ENCODE measurements around the gene SLC31A2. TPM values are rescaled to one million over a fixed set of nuclear protein-coding genes. Genes with fewer than 3 reads are reported as not detected.

The SLC31A2 gene
- total RNA-seq, 2 donors from 2014 or later, result 1.8 to 3.1 TPM

GRCh38 chr9:113178087-113178486 is 27.3 kb downstream of the SLC31A2 start:
- TF ChIP-seq, protein P1, sequence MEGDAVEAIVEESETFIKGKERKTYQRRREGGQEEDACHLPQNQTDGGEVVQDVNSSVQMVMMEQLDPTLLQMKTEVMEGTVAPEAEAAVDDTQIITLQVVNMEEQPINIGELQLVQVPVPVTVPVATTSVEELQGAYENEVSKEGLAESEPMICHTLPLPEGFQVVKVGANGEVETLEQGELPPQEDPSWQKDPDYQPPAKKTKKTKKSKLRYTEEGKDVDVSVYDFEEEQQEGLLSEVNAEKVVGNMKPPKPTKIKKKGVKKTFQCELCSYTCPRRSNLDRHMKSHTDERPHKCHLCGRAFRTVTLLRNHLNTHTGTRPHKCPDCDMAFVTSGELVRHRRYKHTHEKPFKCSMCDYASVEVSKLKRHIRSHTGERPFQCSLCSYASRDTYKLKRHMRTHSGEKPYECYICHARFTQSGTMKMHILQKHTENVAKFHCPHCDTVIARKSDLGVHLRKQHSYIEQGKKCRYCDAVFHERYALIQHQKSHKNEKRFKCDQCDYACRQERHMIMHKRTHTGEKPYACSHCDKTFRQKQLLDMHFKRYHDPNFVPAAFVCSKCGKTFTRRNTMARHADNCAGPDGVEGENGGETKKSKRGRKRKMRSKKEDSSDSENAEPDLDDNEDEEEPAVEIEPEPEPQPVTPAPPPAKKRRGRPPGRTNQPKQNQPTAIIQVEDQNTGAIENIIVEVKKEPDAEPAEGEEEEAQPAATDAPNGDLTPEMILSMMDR (conservative IDR thresholded peaks at IDR 0.05), result no peak
- Mint-ChIP-seq H3K27me3 (ENCODE audit: insufficient read depth) (no peaks in the 10 kb centered on the region), H3K4me1 (no peaks in the 10 kb centered on the region), H3K9me3 (no peaks in the 10 kb centered on the region), H3K4me3 (no peak overlapping the region), H3K36me3 (ENCODE audit: low read depth) (peaks cover 56% of the 10 kb centered on the region), H3K27ac (no peak overlapping the region)
- H3K9me3 ChIP-seq (ENCODE audit: control insufficient read depth, low read length), result no peaks in the 10 kb centered on the region
- H3K9ac ChIP-seq (ENCODE audit: extremely low read depth, low read length, poor library complexity, severe bottlenecking), result no peak overlapping the region
- no peak for DNase-seq
- no peaks in the 10 kb centered on the region for H3K27me3 ChIP-seq (ENCODE audit: control insufficient read depth, insufficient read depth, low read length, poor library complexity, severe bottlenecking)
- no peak overlapping the region for H3K4me3 ChIP-seq (ENCODE audit: low read length)
- H3K4me1 ChIP-seq (ENCODE audit: control insufficient read depth, insufficient read depth, low read length), result no peaks in the 10 kb centered on the region
- no peak overlapping the region for H3K27ac ChIP-seq (ENCODE audit: low read depth, low read length)
- 81% methylated on average over 1 of the region's 1 CpG; no CpG with 5 or more reads in 1 of the 2 experiments for WGBS, 2 experiments (ENCODE audit: insufficient coverage in 1 of 2, insufficient read length in 1 of 2)
- peaks cover 79% of the 10 kb centered on the region for H3K36me3 ChIP-seq (ENCODE audit: control insufficient read depth, insufficient read depth, low read length)

- DNase-seq, result no peak
- Histone ChIP-seq H3K9ac (ENCODE audit: extremely low read depth, low read length, poor library complexity, severe bottlenecking) (no peak overlapping the region), H3K27me3 (ENCODE audit: control insufficient read depth, insufficient read depth, low read length, poor library complexity, severe bottlenecking) (no peaks in the 10 kb centered on the region), H3K27ac (ENCODE audit: low read depth, low read length) (no peak overlapping the region), H3K9me3 (ENCODE audit: control insufficient read depth, low read length) (no peaks in the 10 kb centered on the region), H3K4me1 (ENCODE audit: control insufficient read depth, insufficient read depth, low read length) (no peaks in the 10 kb centered on the region), H3K4me3 (ENCODE audit: low read length) (no peak overlapping the region), H3K36me3 (ENCODE audit: control insufficient read depth, insufficient read depth, low read length) (peaks cover 83% of the 10 kb centered on the region)
- TF ChIP-seq, protein P1 (conservative IDR thresholded peaks at IDR 0.05), result no peak
- Mint-ChIP-seq H3K4me1 (no peaks in the 10 kb centered on the region), H3K27ac (no peak overlapping the region), H3K36me3 (ENCODE audit: low read depth) (peaks cover 51% of the 10 kb centered on the region), H3K27me3 (ENCODE audit: insufficient read depth) (no peaks in the 10 kb centered on the region), H3K9me3 (no peaks in the 10 kb centered on the region), H3K4me3 (no peak overlapping the region)
- 0% methylated on average over 1 of the region's 1 CpG for WGBS, 2 experiments (ENCODE audit: insufficient coverage in 1 of 2, insufficient read length in 1 of 2)
Measured at GRCh38 chr9:113179839-113180238, 29.0 kb downstream of the SLC31A2 start.

DNA sequence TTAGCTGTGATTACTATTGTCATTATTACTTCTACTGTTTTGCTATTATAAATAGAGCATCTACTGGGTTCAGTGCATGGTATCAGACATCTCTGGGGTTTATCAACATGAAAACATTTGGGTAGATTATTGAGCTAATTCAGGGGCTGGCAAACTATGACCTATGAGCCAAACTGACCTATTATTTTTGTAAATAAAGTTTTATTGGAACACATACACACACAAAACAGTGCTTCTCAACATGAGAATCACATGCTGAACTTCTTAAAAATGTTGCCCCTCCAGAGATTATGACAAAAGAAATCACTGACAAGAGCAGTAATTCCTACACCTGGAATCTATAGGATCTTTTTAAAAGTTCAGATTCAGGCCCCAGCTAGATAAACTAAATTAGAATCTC is 30.4 kb downstream of the SLC31A2 start:
- H3K27me3 Mint-ChIP-seq (ENCODE audit: insufficient read depth), result no peaks in the 10 kb centered on the region
- H3K4me3 Mint-ChIP-seq, result no peak overlapping the region
- Histone ChIP-seq H3K9me3 (ENCODE audit: control insufficient read depth, low read length) (no peaks in the 10 kb centered on the region), H3K27ac (ENCODE audit: low read depth, low read length) (no peak overlapping the region), H3K36me3 (ENCODE audit: control insufficient read depth, insufficient read depth, low read length) (peaks cover 84% of the 10 kb centered on the region), H3K4me1 (ENCODE audit: control insufficient read depth, insufficient read depth, low read length) (no peaks in the 10 kb centered on the region), H3K4me3 (ENCODE audit: low read length) (no peak overlapping the region), H3K9ac (ENCODE audit: extremely low read depth, low read length, poor library complexity, severe bottlenecking) (no peak overlapping the region), H3K27me3 (ENCODE audit: control insufficient read depth, insufficient read depth, low read length, poor library complexity, severe bottlenecking) (no peaks in the 10 kb centered on the region)
- DNase-seq, result no peak
- H3K36me3 Mint-ChIP-seq (ENCODE audit: low read depth), result peaks cover 49% of the 10 kb centered on the region
- no peaks in the 10 kb centered on the region for H3K9me3 Mint-ChIP-seq
- H3K27ac Mint-ChIP-seq, result no peak overlapping the region
- TF ChIP-seq, protein P1 (conservative IDR thresholded peaks at IDR 0.05), result no peak
- no peaks in the 10 kb centered on the region for H3K4me1 Mint-ChIP-seq

All from endodermal cell (in vitro differentiated cells).